ENCODE results near the gene SUFU.

SUFU gene

GRCh38 chr10:102677331-102678067 is 173.7 kb downstream of the SUFU start:
- H3K27ac Mint-ChIP-seq = no peak overlapping the region
- no peaks in the 10 kb centered on the region for H3K9me3 Mint-ChIP-seq
- peaks cover 8% of the 10 kb centered on the region for H3K36me3 Mint-ChIP-seq (ENCODE audit: low read depth)
- peaks cover 35% of the 10 kb centered on the region for H3K4me1 Mint-ChIP-seq (ENCODE audit: low read depth)
- H3K27me3 Mint-ChIP-seq (ENCODE audit: low read depth) = no peaks in the 10 kb centered on the region
- no peak overlapping the region for H3K4me3 Mint-ChIP-seq

- peaks cover 35% of the 10 kb centered on the region for H3K4me1 Mint-ChIP-seq (ENCODE audit: low read depth)
- no peaks in the 10 kb centered on the region for H3K9me3 Mint-ChIP-seq
- no peak overlapping the region for H3K27ac Mint-ChIP-seq
- H3K36me3 Mint-ChIP-seq (ENCODE audit: low read depth) = peaks cover 8% of the 10 kb centered on the region
- no peaks in the 10 kb centered on the region for H3K27me3 Mint-ChIP-seq (ENCODE audit: low read depth)
- no peak overlapping the region for H3K4me3 Mint-ChIP-seq
Measured at GRCh38 chr10:102678068-102678400, 174.3 kb downstream of the SUFU start.

GRCh38 chr10:102678842-102679289 is 175.1 kb downstream of the SUFU start:
- Mint-ChIP-seq H3K9me3 (no peaks in the 10 kb centered on the region), H3K4me1 (ENCODE audit: low read depth) (peaks cover 30% of the 10 kb centered on the region), H3K27ac (no peak overlapping the region), H3K27me3 (ENCODE audit: low read depth) (no peaks in the 10 kb centered on the region), H3K4me3 (no peak overlapping the region), H3K36me3 (ENCODE audit: low read depth) (peaks cover 10% of the 10 kb centered on the region)

GRCh38 chr10:102679596-102679995 is 175.8 kb downstream of the SUFU start:
- H3K9me3 Mint-ChIP-seq = no peaks in the 10 kb centered on the region
- no peaks in the 10 kb centered on the region for H3K27me3 Mint-ChIP-seq (ENCODE audit: low read depth)
- H3K27ac Mint-ChIP-seq = no peak overlapping the region
- H3K36me3 Mint-ChIP-seq (ENCODE audit: low read depth) = peaks cover 12% of the 10 kb centered on the region
- H3K4me1 Mint-ChIP-seq (ENCODE audit: low read depth) = peaks cover 24% of the 10 kb centered on the region
- H3K4me3 Mint-ChIP-seq = no peak overlapping the region

- H3K4me1 Mint-ChIP-seq (ENCODE audit: low read depth) = peaks cover 15% of the 10 kb centered on the region
- peaks cover 17% of the 10 kb centered on the region for H3K36me3 Mint-ChIP-seq (ENCODE audit: low read depth)
- H3K27ac Mint-ChIP-seq = no peak overlapping the region
- H3K27me3 Mint-ChIP-seq (ENCODE audit: low read depth) = no peaks in the 10 kb centered on the region
- H3K4me3 Mint-ChIP-seq = no peak overlapping the region
- no peaks in the 10 kb centered on the region for H3K9me3 Mint-ChIP-seq
Measured at GRCh38 chr10:102681696-102682095, 177.9 kb downstream of the SUFU start.

- Mint-ChIP-seq H3K27ac (no peak overlapping the region), H3K27me3 (ENCODE audit: low read depth) (no peaks in the 10 kb centered on the region), H3K4me1 (ENCODE audit: low read depth) (peaks cover 15% of the 10 kb centered on the region), H3K36me3 (ENCODE audit: low read depth) (peaks cover 17% of the 10 kb centered on the region), H3K4me3 (no peak overlapping the region), H3K9me3 (no peaks in the 10 kb centered on the region)
Measured at GRCh38 chr10:102682416-102682815, 178.6 kb downstream of the SUFU start.

- Mint-ChIP-seq H3K27me3 (ENCODE audit: low read depth) (no peaks in the 10 kb centered on the region), H3K4me3 (no peak overlapping the region), H3K4me1 (ENCODE audit: low read depth) (peaks cover 15% of the 10 kb centered on the region), H3K36me3 (ENCODE audit: low read depth) (peaks cover 17% of the 10 kb centered on the region), H3K27ac (no peak overlapping the region), H3K9me3 (no peaks in the 10 kb centered on the region)
Measured at GRCh38 chr10:102682981-102683380, 179.2 kb downstream of the SUFU start.
